ENCODE measurements around the gene BLM.

The BLM gene

GRCh38 chr15:90790057-90790456 is 72.9 kb downstream of the BLM start:
- no peak for DNase-seq (ENCODE audit: low read depth in 2 of 2)

GRCh38 chr15:90790561-90790960 is 73.4 kb downstream of the BLM start:
- no peak for DNase-seq (ENCODE audit: low read depth in 2 of 2)

GRCh38 chr15:90794538-90794937 is 77.4 kb downstream of the BLM start:
- no peak for DNase-seq (ENCODE audit: low read depth in 2 of 2)

- DNase-seq (ENCODE audit: low read depth in 2 of 2), result no peak
Measured at GRCh38 chr15:90799639-90800170, 82.6 kb downstream of the BLM start.

GRCh38 chr15:90801803-90802202 is 84.7 kb downstream of the BLM start:
- no peak for DNase-seq (ENCODE audit: low read depth in 2 of 2)

- no peak for DNase-seq (ENCODE audit: low read depth in 2 of 2)
Measured at GRCh38 chr15:90807074-90807785, 90.1 kb downstream of the BLM start.

GRCh38 chr15:90807786-90808086 is 90.6 kb downstream of the BLM start:
- no peak for DNase-seq (ENCODE audit: low read depth in 2 of 2)

GRCh38 chr15:90808517-90809235 is 91.5 kb downstream of the BLM start:
- DNase-seq (ENCODE audit: low read depth in 2 of 2), result no peak

GRCh38 chr15:90809536-90809935 is 92.4 kb downstream of the BLM start:
- no peak for DNase-seq (ENCODE audit: low read depth in 2 of 2)

- no peak for DNase-seq (ENCODE audit: low read depth in 2 of 2)
Measured at GRCh38 chr15:90810354-90810753, 93.2 kb downstream of the BLM start.

- no peak for DNase-seq (ENCODE audit: low read depth in 2 of 2)
Measured at GRCh38 chr15:90812171-90812957, 95.2 kb downstream of the BLM start.

GRCh38 chr15:90812958-90813265 is 95.8 kb downstream of the BLM start:
- no peak for DNase-seq (ENCODE audit: low read depth in 2 of 2)

- DNase-seq (ENCODE audit: low read depth in 2 of 2), result no peak
Measured at GRCh38 chr15:90813796-90814190, 96.6 kb downstream of the BLM start.

- no peak for DNase-seq (ENCODE audit: low read depth in 2 of 2)
Measured at GRCh38 chr15:90814191-90814821, 97.2 kb downstream of the BLM start.

- no peak for DNase-seq (ENCODE audit: low read depth in 2 of 2)
Measured at GRCh38 chr15:90816401-90817116, 99.4 kb downstream of the BLM start.

- DNase-seq (ENCODE audit: low read depth in 2 of 2), result no peak
Measured at GRCh38 chr15:90817117-90818057, 100.2 kb downstream of the BLM start.

- no peak for DNase-seq (ENCODE audit: low read depth in 2 of 2)
Measured at GRCh38 chr15:90818251-90819210, 101.4 kb downstream of the BLM start.

- no peak for DNase-seq (ENCODE audit: low read depth in 2 of 2)
Measured at GRCh38 chr15:90819390-90819789, 102.2 kb downstream of the BLM start.

GRCh38 chr15:90819850-90820249 is 102.7 kb downstream of the BLM start:
- DNase-seq (ENCODE audit: low read depth in 2 of 2), result no peak
